IMR-90 (cell line): ENCODE measurements around the gene SCAMP2. TPM values are rescaled to one million over a fixed set of nuclear protein-coding genes. Genes with fewer than 3 reads are reported as not detected.
"Not testable (repeated sequence)": the region's sequence is repeated elsewhere in the genome, so short reads cannot be mapped to it uniquely, and the experiment has no call there.

Source experiments
- ATAC-seq: fragments of 200-7000 bp; cut with Tn5 transposase; 2 replicates; pipeline ENCODE4 v1.9.1; 2020; ENCODE audit warnings: low read depth, mild to moderate bottlenecking, moderate library complexity
- BruUV-seq: library from RNA; stranded (reverse); fragments of 400-500 nt; replicated peaks from 2 replicates; lab custom pipeline; 2021; lab: Mats Ljungman, UMichigan
- CTCF ChIA-PET: fragments of 300-600 bp; formaldehyde crosslinking; extraction: SDS; loops from one replicate; lab custom pipeline; 2021; ENCODE audit warnings: antibody characterized with exemption; lab: Yijun Ruan, JAX
- POLR2A ChIA-PET: fragments of 300-600 bp; sonication (Branson Sonifier 250); formaldehyde crosslinking; loops from one replicate; lab custom pipeline; 2022; ENCODE audit warnings: antibody characterized with exemption; ENCODE audit not compliant: unreplicated experiment; lab: Charles Lee
- DNase-seq: peaks from one replicate; pipeline ENCODE4 v3.0.0; 2013
- H2AFZ ChIP-seq: replicated peaks from 2 replicates; pipeline ENCODE3; 2013; ENCODE audit warnings: low read length, mild to moderate bottlenecking; ENCODE audit not compliant: poor library complexity
- H2AK5ac ChIP-seq: 2 replicates; pipeline ENCODE4 v1.6.1; 2013; ENCODE audit warnings: low read depth, low read length, inconsistent platforms
- H2AK9ac ChIP-seq: replicated peaks from 2 replicates; pipeline ENCODE3; 2013; ENCODE audit warnings: mild to moderate bottlenecking, low read depth, low read length, moderate library complexity; ENCODE audit not compliant: poor library complexity
- H2BK120ac ChIP-seq: 2 replicates; pipeline ENCODE4 v1.6.1; 2013; ENCODE audit warnings: low read depth, low read length, inconsistent platforms
- H2BK15ac ChIP-seq: 3 replicates; pipeline ENCODE4 v1.6.1; 2013; ENCODE audit warnings: low read depth, low read length, inconsistent platforms
- H2BK20ac ChIP-seq: 2 replicates; pipeline ENCODE4 v1.6.1; 2013; ENCODE audit warnings: low read depth, mild to moderate bottlenecking, inconsistent platforms, low read length, moderate library complexity
- H2BK5ac ChIP-seq: 2 replicates; pipeline ENCODE4 v1.6.1; 2013; ENCODE audit warnings: mild to moderate bottlenecking, low read depth, low read length, inconsistent platforms; ENCODE audit not compliant: poor library complexity, severe bottlenecking
- H3K14ac ChIP-seq: replicated peaks from 2 replicates; pipeline ENCODE4 v1.6.1; 2013; ENCODE audit warnings: low read depth, low read length, inconsistent platforms
- H3K18ac ChIP-seq: 2 replicates; pipeline ENCODE4 v1.6.1; 2013; ENCODE audit warnings: low read depth, low read length, control low read depth
- H3K23ac ChIP-seq: 2 replicates; pipeline ENCODE4 v1.6.1; 2013; ENCODE audit warnings: low read depth, low read length, inconsistent platforms
- H3K27ac ChIP-seq: 2 replicates; pipeline ENCODE4 v1.5.1; 2013; ENCODE audit warnings: mild to moderate bottlenecking, control low read depth, low read length; ENCODE audit not compliant: insufficient read depth
- H3K27me3 ChIP-seq: 2 replicates; pipeline ENCODE4 v1.6.1; 2013; ENCODE audit warnings: low read length; ENCODE audit not compliant: control insufficient read depth, insufficient read depth
- H3K36me3 ChIP-seq: 2 replicates; pipeline ENCODE4 v1.6.1; 2013; ENCODE audit warnings: low read length, mixed read lengths; ENCODE audit not compliant: control insufficient read depth, insufficient read depth
- H3K4ac ChIP-seq: 2 replicates; pipeline ENCODE4 v1.6.1; 2013; ENCODE audit warnings: low read depth, low read length, inconsistent platforms
- H3K4me1 ChIP-seq: 2 replicates; pipeline ENCODE4 v1.6.1; 2013; ENCODE audit warnings: low read length, mixed read lengths; ENCODE audit not compliant: control insufficient read depth, insufficient read depth
- H3K4me2 ChIP-seq: 2 replicates; pipeline ENCODE4 v1.6.1; 2013; ENCODE audit warnings: low read depth, mild to moderate bottlenecking, control low read depth, low read length, moderate library complexity
- H3K4me3 ChIP-seq: 2 replicates; pipeline ENCODE4 v1.5.1; 2013; ENCODE audit warnings: low read depth, mild to moderate bottlenecking, control low read depth, low read length, moderate library complexity; ENCODE audit not compliant: insufficient read depth
- H3K56ac ChIP-seq: 2 replicates; pipeline ENCODE4 v1.6.1; 2013; ENCODE audit warnings: low read length, inconsistent platforms; ENCODE audit not compliant: insufficient read depth; ENCODE audit errors: extremely low read depth
- H3K79me1 ChIP-seq, 2 experiments: 2 replicates each; pipeline ENCODE4 v1.6.1; 2013; ENCODE audit warnings: low read length in 2 of 2, inconsistent platforms in 1 of 2, low read depth in 1 of 2
- H3K9ac ChIP-seq: 2 replicates; pipeline ENCODE4 v1.6.1; 2013; ENCODE audit warnings: low read depth, low read length, control low read depth
- H3K9me1 ChIP-seq: 2 replicates; pipeline ENCODE4 v1.6.1; 2013; ENCODE audit warnings: low read length, inconsistent platforms; ENCODE audit not compliant: insufficient read depth
- H3K9me3 ChIP-seq: 2 replicates; pipeline ENCODE4 v1.6.1; 2013; ENCODE audit warnings: low read length; ENCODE audit not compliant: control insufficient read depth, insufficient read depth
- H4K20me1 ChIP-seq: 2 replicates; pipeline ENCODE4 v1.6.1; 2013; ENCODE audit warnings: low read length, inconsistent platforms; ENCODE audit not compliant: insufficient read depth
- H4K5ac ChIP-seq: 2 replicates; pipeline ENCODE4 v1.6.1; 2013; ENCODE audit warnings: mild to moderate bottlenecking, low read depth, low read length, control low read depth
- H4K8ac ChIP-seq, 2 experiments: 2 replicates each; pipeline ENCODE4 v1.6.1; 2013; ENCODE audit warnings: low read depth in 2 of 2, low read length in 2 of 2, control low read depth in 1 of 2, inconsistent platforms in 1 of 2
- H4K91ac ChIP-seq: 2 replicates; pipeline ENCODE4 v1.6.1; 2013; ENCODE audit warnings: low read depth, low read length, inconsistent platforms; ENCODE audit not compliant: insufficient read depth
- CHD1 ChIP-seq: IDR thresholded peaks from 2 replicates; pipeline ENCODE4 v1.6.1; 2012; ENCODE audit warnings: low read depth, low read length, improper control_type of control experiment
- MXI1 ChIP-seq: IDR thresholded peaks from 2 replicates; pipeline ENCODE4 v1.6.1; 2012; ENCODE audit warnings: low read depth, mild to moderate bottlenecking, low read length, moderate library complexity, borderline replicate concordance
- NFE2L2 ChIP-seq: fragments of 150-350 bp; IDR thresholded peaks from 2 replicates; pipeline ENCODE4 v1.6.1; 2016; ENCODE audit warnings: low read depth, mild to moderate bottlenecking, low read length
- RCOR1 ChIP-seq: IDR thresholded peaks from 2 replicates; pipeline ENCODE4 v1.6.1; 2012; ENCODE audit warnings: mild to moderate bottlenecking, low read length, improper control_type of control experiment; ENCODE audit not compliant: insufficient replicate concordance
- RFX5 ChIP-seq: IDR thresholded peaks from 2 replicates; pipeline ENCODE4 v1.8.0; 2012; ENCODE audit warnings: low read depth, mild to moderate bottlenecking, low read length, moderate library complexity
- SMC3 ChIP-seq: fragments of 150-350 bp; IDR thresholded peaks from 2 replicates; pipeline ENCODE4 v1.6.1; 2016; ENCODE audit warnings: low read depth, mild to moderate bottlenecking, antibody characterized with exemption, low read length, moderate library complexity
- WGBS, 2 experiments: methylation state at CpG; one replicate each; pipeline versions ENCODE4 v1.1.5 to v1.1.7; 2013; ENCODE audit warnings: missing lambda C conversion rate in 2 of 2; ENCODE audit not compliant: insufficient read length in 1 of 2; ENCODE audit errors: extremely low coverage in 2 of 2; 5-methylcytosine and 5-hydroxymethylcytosine counted together
- dilution Hi-C: fragments of 300-500 bp; cut with HindIII; formaldehyde crosslinking; loops from one replicate; pipeline ENCODE4 v1.14.3; 2018; ENCODE audit warnings: low sequenced_read_pairs; ENCODE audit not compliant: unreplicated experiment
- in situ Hi-C: fragments of 300-500 bp; cut with MboI; formaldehyde crosslinking; loops from 3 replicates; pipeline ENCODE4 v1.14.3; 2019; ENCODE audit warnings: low sequenced_read_pairs, inconsistent platforms, mixed read lengths
- intact Hi-C: fragments of 100-400 bp; cut with micrococcal nuclease; formaldehyde crosslinking; loops from 2 replicates; pipeline ENCODE4 v1.10.0; 2022
- polyA plus RNA-seq, 3 experiments: library from polyadenylated mRNA; depleted of rRNA; stranded (reverse); fragments of >200 nt; gene quantifications; 2 replicates each; pipeline ENCODE4 v1.2.3, GENCODE V29; 2012; ENCODE audit warnings: low replicate concordance in 1 of 3
- total RNA-seq: library from RNA; depleted of rRNA; stranded (reverse); fragments of >200 nt; gene quantifications from 2 replicates; pipeline ENCODE4 v1.2.3, GENCODE V29; 2012

The SCAMP2 gene
- total and polyA plus RNA-seq, 2 of the 4 experiments (the other 2 are of a cell fraction) = 25.8 to 111 TPM

- POLR2A ChIA-PET = no interaction called here
- Histone ChIP-seq H3K4ac (no peak overlapping the region), H3K4me1 (peaks cover 5% of the 10 kb centered on the region; the same call in 1 of the 2 replicates), H2BK15ac (no peak overlapping the region), H3K36me3 (peaks cover 32% of the 10 kb centered on the region), H3K9me1 (no peaks in the 10 kb centered on the region), H3K4me2 (no peak overlapping the region), H2BK20ac (no peak overlapping the region), H2BK120ac (no peak overlapping the region), H3K4me3 (no peak overlapping the region), H2AK5ac (no peak overlapping the region), H3K27ac (no peak overlapping the region), H2AK9ac (no peak overlapping the region), H4K20me1 (no peaks in the 10 kb centered on the region; the same call in 1 of the 2 replicates), H4K91ac (no peak overlapping the region), H3K9ac (no peak overlapping the region), H3K79me1 (0 out of 4 replicates have a peak, but pooled peaks cover 0 to 2% of the 10 kb centered on the region in 2 experiments), H3K23ac (no peak overlapping the region), H3K56ac (no peak overlapping the region), H2AFZ (no peak overlapping the region), H4K8ac (no peak overlapping the region), H3K14ac (no peak overlapping the region), H3K18ac (no peak overlapping the region), H3K9me3 (no peaks in the 10 kb centered on the region), H3K27me3 (no peaks in the 10 kb centered on the region), H4K5ac (no peak overlapping the region), H2BK5ac (no peak overlapping the region)
- CTCF ChIA-PET = interaction anchor here (1.6 kb wide), 1 partner anchor 16 kb away, joined by 5 read pairs; no protein-coding TSS in a partner anchor
- intact Hi-C loops (no loop called here), dilution Hi-C loops (no loop called here), in situ Hi-C loops (no loop called here)
- peak; percentile 8 for DNase-seq
- TF ChIP-seq CHD1 = no peak
- no peak for TF ChIP-seq SMC3
- TF ChIP-seq RFX5 = no peak
- TF ChIP-seq RCOR1 = no peak
- TF ChIP-seq MXI1 = no peak
- TF ChIP-seq NFE2L2 = no peak
- no peak; the same call in 1 of the 2 replicates for ATAC-seq
- 100% methylated on average over 1 of the region's 6 CpGs; no CpG with 5 or more reads in 1 of the 2 experiments for WGBS, 2 experiments
- no TSS peak for BruUV-seq
These were observed 44.5 kb upstream of the SCAMP2 start for GRCh38 chr15:74917676-74918075.

- H4K20me1 ChIP-seq, H3K9me1 ChIP-seq, dilution Hi-C loops, H3K56ac ChIP-seq, H3K27me3 ChIP-seq, H4K5ac ChIP-seq, H2BK20ac ChIP-seq, in situ Hi-C loops, H3K18ac ChIP-seq, H2AK9ac ChIP-seq, H2BK15ac ChIP-seq, H3K27ac ChIP-seq, H2BK5ac ChIP-seq, H4K8ac ChIP-seq, H3K4ac ChIP-seq, H2AK5ac ChIP-seq, H2BK120ac ChIP-seq, intact Hi-C loops, H3K9ac ChIP-seq, ATAC-seq, H4K91ac ChIP-seq, H3K14ac ChIP-seq, H3K79me1 ChIP-seq, H3K9me3 ChIP-seq, POLR2A ChIA-PET, H2AFZ ChIP-seq, H3K4me3 ChIP-seq, CTCF ChIA-PET, H3K4me1 ChIP-seq, H3K4me2 ChIP-seq, BruUV-seq, DNase-seq, H3K23ac ChIP-seq: not testable (repeated sequence)
- 100% methylated on average over 2 of the region's 8 CpGs; no CpG with 5 or more reads in 1 of the 2 experiments for WGBS, 2 experiments
- peaks cover 28% of the 10 kb centered on the region for H3K36me3 ChIP-seq
These were observed 40.6 kb upstream of the SCAMP2 start for GRCh38 chr15:74913799-74914198.
